HFFc6 (cell line): ENCODE results near the gene NAA40. TPM values are rescaled to one million over a fixed set of nuclear protein-coding genes. Genes with fewer than 3 reads are reported as not detected.
"Not testable (repeated sequence)": the region's sequence is repeated elsewhere in the genome, so short reads cannot be mapped to it uniquely, and the experiment has no call there.

Experiments
- DNase-seq: peaks from one replicate; pipeline ENCODE4 v3.0.0-alpha.2; 2018
- H3K27ac Mint-ChIP-seq: 2 replicates; pipeline ENCODE4 v1.8.0; 2020; ENCODE audit warnings: mild to moderate bottlenecking, mixed read lengths
- H3K27me3 Mint-ChIP-seq: 2 replicates; pipeline ENCODE4 v1.8.0; 2021; ENCODE audit warnings: mild to moderate bottlenecking, moderate library complexity, mixed read lengths; ENCODE audit not compliant: insufficient read depth
- H3K36me3 Mint-ChIP-seq: 2 replicates; pipeline ENCODE4 v1.8.0; 2021; ENCODE audit warnings: low read depth, mixed read lengths
- H3K4me1 Mint-ChIP-seq: 2 replicates; pipeline ENCODE4 v1.8.0; 2020; ENCODE audit warnings: low read depth, mixed read lengths
- H3K4me3 Mint-ChIP-seq: 2 replicates; pipeline ENCODE4 v1.8.0; 2020; ENCODE audit warnings: mild to moderate bottlenecking, moderate library complexity, mixed read lengths
- H3K9me3 Mint-ChIP-seq: 2 replicates; pipeline ENCODE4 v1.8.0; 2020; ENCODE audit warnings: mild to moderate bottlenecking, mixed read lengths
- CTCF ChIP-seq: fragments of 200-600 bp; sonication (generic); IDR thresholded peaks from 2 replicates; pipeline ENCODE4 v1.5.0; 2021; ENCODE audit warnings: antibody characterized with exemption, mild to moderate bottlenecking
- total RNA-seq, 6 experiments: library from RNA; stranded (reverse); fragmentation: NEBNext Ultra II Directional; extraction: Animal tissue kit (Norgen Biotek cat#: 25700); gene quantifications; 2 replicates in 1 of 6; 3 replicates in 5 of 6; pipeline ENCODE4 v1.2.3, GENCODE V29; 2021

Gene NAA40
- total RNA-seq, 6 experiments from 2014 or later: 15.7 to 19.3 (median 17.6) TPM

GRCh38 chr11:63951779-63952536, 13.2 kb downstream of the NAA40 start:
- Mint-ChIP-seq H3K4me1 (no peaks in the 10 kb centered on the region), H3K27me3 (no peaks in the 10 kb centered on the region; the same call in 1 of the 2 replicates), H3K9me3 (no peaks in the 10 kb centered on the region), H3K36me3 (peaks cover 4% of the 10 kb centered on the region; the same call in 1 of the 2 replicates), H3K4me3 (no peak overlapping the region), H3K27ac (no peak overlapping the region; the same call in 1 of the 2 replicates)
- no peak for TF ChIP-seq CTCF
- DNase-seq: no peak

- Mint-ChIP-seq H3K9me3 (no peaks in the 10 kb centered on the region), H3K4me1 (no peaks in the 10 kb centered on the region), H3K27me3 (no peaks in the 10 kb centered on the region; the same call in 1 of the 2 replicates), H3K4me3 (no peak overlapping the region), H3K36me3 (peaks cover 4% of the 10 kb centered on the region; the same call in 1 of the 2 replicates), H3K27ac (no peak overlapping the region)
- DNase-seq: no peak
- TF ChIP-seq CTCF: no peak
These were observed 13.8 kb downstream of the NAA40 start for GRCh38 chr11:63952570-63952969.

- Mint-ChIP-seq H3K4me3 (no peak overlapping the region), H3K36me3 (peaks cover 4% of the 10 kb centered on the region; the same call in 1 of the 2 replicates), H3K27ac (no peak overlapping the region), H3K27me3 (no peaks in the 10 kb centered on the region), H3K4me1 (peaks cover 7% of the 10 kb centered on the region), H3K9me3 (no peaks in the 10 kb centered on the region)
- no peak for TF ChIP-seq CTCF
- no peak for DNase-seq
These were observed 19.2 kb downstream of the NAA40 start for GRCh38 chr11:63958008-63958407.

- no peaks in the 10 kb centered on the region for H3K36me3 Mint-ChIP-seq
- peak overlapping the region; percentile 73 for H3K27ac Mint-ChIP-seq
- no peak for TF ChIP-seq CTCF
- no peak overlapping the region for H3K4me3 Mint-ChIP-seq
- DNase-seq: peak; percentile 13
- H3K9me3 Mint-ChIP-seq: no peaks in the 10 kb centered on the region
- no peaks in the 10 kb centered on the region for H3K27me3 Mint-ChIP-seq
- H3K4me1 Mint-ChIP-seq: peaks cover 7% of the 10 kb centered on the region
These were observed 23.0 kb downstream of the NAA40 start for GRCh38 chr11:63961608-63962412.

GRCh38 chr11:63963895-63964294, 25.1 kb downstream of the NAA40 start:
- not testable (repeated sequence) for H3K4me1 Mint-ChIP-seq, H3K27ac Mint-ChIP-seq, H3K9me3 Mint-ChIP-seq, H3K27me3 Mint-ChIP-seq, H3K4me3 Mint-ChIP-seq, H3K36me3 Mint-ChIP-seq, DNase-seq

GRCh38 chr11:63966444-63966843, 27.6 kb downstream of the NAA40 start:
- Mint-ChIP-seq H3K4me1 (peaks cover 7% of the 10 kb centered on the region), H3K27me3 (no peaks in the 10 kb centered on the region; the same call in 1 of the 2 replicates), H3K27ac (no peak overlapping the region), H3K36me3 (no peaks in the 10 kb centered on the region), H3K9me3 (no peaks in the 10 kb centered on the region), H3K4me3 (no peak overlapping the region)
- TF ChIP-seq CTCF: no peak
- no peak for DNase-seq
